NB4 (cell line): ENCODE measurements around the gene GNGT1.

ENCODE experiments used
- CTCF ChIP-seq: IDR thresholded peaks from one replicate; pipeline ENCODE4 v1.5.1; 2012; ENCODE audit warnings: low read depth, low read length
- POLR2A ChIP-seq: IDR thresholded peaks from 2 replicates; pipeline ENCODE4 v1.6.1; 2011; ENCODE audit warnings: mild to moderate bottlenecking; ENCODE audit not compliant: insufficient read length; ENCODE audit errors: extremely low read depth

- TF ChIP-seq CTCF (no peak), POLR2A (no peak)
These were observed 38.3 kb downstream of the GNGT1 start for GRCh38 chr7:93944673-93945072.
